Left ventricle myocardium superior (tissue), 1 donor: ENCODE results near the gene PGM3. TPM values are rescaled to one million over a fixed set of nuclear protein-coding genes. Genes with fewer than 3 reads are reported as not detected.
A peak's percentile ranks its signal among the peaks of the same experiment; 100 is the strongest.

Experiments
- ATAC-seq: fragments of 200-7000 bp; cut with Tn5 transposase; one replicate; pipeline ENCODE4 v1.9.1; 2020; ENCODE audit warnings: mild to moderate bottlenecking, moderate library complexity
- DNase-seq: peaks from one replicate; pipeline ENCODE4 v3.0.0-alpha.2; 2020
- intact Hi-C: fragments of 100-400 bp; cut with micrococcal nuclease; formaldehyde crosslinking; loops from one replicate; pipeline ENCODE4 v1.11.0; 2022
- long read RNA-seq: library from polyadenylated mRNA; unstranded; transcript quantifications from one replicate; pipeline ENCODE4 v2.0.0, GENCODE V29; 2021
- total RNA-seq: library from RNA; stranded (reverse); fragmentation: NEBNext Ultra II Directional; extraction: Animal tissue kit (Norgen Biotek cat#: 25700); gene quantifications from one replicate; pipeline ENCODE4 v1.2.1, GENCODE V29; 2021
- donor health status: DM: no; HTN: yes; CAD: no; lungs with severe emphysema.

Gene PGM3, protein sequence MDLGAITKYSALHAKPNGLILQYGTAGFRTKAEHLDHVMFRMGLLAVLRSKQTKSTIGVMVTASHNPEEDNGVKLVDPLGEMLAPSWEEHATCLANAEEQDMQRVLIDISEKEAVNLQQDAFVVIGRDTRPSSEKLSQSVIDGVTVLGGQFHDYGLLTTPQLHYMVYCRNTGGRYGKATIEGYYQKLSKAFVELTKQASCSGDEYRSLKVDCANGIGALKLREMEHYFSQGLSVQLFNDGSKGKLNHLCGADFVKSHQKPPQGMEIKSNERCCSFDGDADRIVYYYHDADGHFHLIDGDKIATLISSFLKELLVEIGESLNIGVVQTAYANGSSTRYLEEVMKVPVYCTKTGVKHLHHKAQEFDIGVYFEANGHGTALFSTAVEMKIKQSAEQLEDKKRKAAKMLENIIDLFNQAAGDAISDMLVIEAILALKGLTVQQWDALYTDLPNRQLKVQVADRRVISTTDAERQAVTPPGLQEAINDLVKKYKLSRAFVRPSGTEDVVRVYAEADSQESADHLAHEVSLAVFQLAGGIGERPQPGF
- 13.2 TPM for total RNA-seq
- long read RNA-seq, full-length matches to known transcripts, result 27 of 32 reads
- long read RNA-seq, partial matches to known transcripts, result 0 of 32 reads
- long read RNA-seq, other reads (novel, unspliced or antisense), result 5 of 32 reads

DNA sequence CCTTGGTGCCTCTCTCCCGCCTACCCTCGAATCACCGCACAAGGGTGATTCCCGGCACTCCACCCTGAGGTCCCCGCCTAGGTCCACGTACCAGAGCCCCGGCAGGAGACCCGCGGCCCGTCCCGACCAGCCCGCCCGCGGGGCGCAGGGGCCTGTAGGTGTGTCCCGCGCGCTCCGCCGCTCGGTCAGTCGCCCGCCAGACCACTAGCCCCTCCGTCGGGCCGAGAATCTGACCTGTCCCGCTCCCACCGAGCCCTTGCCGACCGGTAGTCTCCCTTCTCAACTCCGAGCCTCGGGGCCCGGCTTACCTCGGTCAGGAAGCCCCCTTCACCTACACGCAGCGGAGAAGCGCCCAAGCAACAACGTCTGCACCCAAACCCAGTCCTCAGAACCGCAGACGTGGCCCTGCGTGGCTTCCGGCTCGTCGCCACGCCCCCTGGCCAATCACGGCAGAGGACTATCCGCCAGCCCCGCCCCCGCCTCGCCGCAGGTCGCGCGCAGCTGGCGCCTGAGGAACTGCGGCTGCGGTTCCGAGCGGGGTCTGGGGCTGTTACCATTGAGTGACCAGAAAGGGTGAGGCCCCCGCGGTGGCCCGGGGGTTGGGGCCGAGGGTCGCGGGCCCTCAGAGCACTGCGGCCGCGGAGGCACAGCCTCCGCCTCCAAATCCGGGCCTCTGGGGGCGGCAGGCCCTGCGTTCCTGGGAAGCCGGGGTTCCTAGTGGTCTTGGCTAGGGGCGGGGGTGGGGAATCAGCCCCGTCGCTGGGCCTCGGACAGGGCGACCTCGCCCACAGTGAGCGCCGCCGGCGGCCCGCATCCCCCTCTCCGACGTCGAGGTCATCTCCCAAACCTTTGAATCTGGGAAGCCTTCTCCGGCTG, at the start of gene PGM3, which contains the start of gene RWDD2A:
TSS of gene PGM3 (minus strand) at position 395 of the 876 bp plus-strand sequence. CDS start 2,253 bp downstream, outside the sequence.
TSS of gene RWDD2A (plus strand) at position 487 of the 876 bp plus-strand sequence. CDS start 1,095 bp downstream, outside the sequence.
- peak; percentile 95 for DNase-seq
- intact Hi-C loops, result loop anchor here (10.0 kb wide), 1 partner anchor 128 kb away; the partner anchor contains the start of genes DOP1A and UBE3D
- peak; percentile 100 for ATAC-seq

DNA sequence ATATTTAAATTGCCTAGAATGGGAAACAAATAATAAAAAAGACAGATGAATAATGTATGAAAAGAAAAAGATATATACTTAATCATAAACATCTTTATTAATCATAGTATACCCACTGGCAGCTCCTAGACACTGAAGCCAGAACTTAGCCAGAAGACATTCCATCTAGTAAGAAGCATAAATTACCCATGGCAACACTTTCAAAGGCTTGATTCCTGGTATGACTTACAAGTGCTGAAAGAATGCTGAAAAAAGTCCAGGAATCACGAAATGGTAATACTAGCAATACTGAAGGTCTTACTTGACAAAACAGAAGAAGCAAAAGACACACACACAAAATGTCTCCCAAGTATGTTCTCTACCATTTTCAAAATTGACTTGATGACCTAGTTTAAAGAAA, 38.1 kb upstream of the PGM3 start:
- ATAC-seq, result no peak
- no peak for DNase-seq
- intact Hi-C loops, result no loop called here

DNA sequence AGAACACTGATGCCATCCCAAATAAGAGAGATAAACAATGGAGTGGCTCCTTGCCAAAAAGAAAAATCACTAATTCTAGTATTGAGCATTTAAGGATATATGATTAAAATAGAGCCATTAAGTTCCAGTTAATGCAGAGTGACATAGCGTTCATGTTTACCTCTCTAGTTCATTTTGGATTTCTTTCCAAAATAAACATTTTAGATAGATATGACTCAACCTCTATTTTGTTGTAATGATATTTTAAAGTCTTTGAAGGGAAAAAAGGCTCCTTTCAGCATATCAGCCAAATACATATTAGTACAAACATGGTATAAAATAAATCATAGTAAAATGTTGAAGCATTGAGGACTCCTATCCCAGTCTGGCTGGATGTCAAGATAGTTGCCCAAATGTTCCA, 33.5 kb upstream of the PGM3 start:
- intact Hi-C loops, result no loop called here
- DNase-seq (no peak), ATAC-seq (no peak)

DNA sequence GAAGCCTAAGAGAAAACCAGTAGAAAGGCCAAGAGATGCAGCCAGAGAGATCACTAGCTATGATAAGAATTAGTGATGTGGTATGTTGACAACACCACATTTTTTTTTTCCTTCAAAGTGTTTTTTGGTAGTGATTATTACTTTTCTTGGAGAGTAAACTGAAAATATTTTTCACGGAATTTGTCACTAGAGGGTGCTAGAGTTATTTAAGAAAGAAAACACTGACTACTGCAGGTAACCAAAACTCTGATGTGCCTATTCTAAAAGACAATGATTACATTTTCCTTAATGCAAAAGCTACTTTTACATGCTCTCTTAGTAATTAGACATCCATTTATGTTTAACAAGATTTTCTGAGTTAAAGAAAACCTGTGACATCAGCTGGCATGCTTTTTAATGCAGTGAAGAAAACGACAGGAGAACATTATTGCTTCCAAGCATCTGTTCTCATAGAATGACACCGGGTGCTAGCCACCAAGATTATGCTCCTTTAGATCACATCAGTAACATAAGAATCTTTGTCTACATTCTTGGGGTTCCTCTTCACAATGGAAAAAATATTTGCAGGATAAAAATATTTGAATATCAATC, 28.9 kb upstream of the PGM3 start:
- DNase-seq (no peak), ATAC-seq (no peak)

DNA sequence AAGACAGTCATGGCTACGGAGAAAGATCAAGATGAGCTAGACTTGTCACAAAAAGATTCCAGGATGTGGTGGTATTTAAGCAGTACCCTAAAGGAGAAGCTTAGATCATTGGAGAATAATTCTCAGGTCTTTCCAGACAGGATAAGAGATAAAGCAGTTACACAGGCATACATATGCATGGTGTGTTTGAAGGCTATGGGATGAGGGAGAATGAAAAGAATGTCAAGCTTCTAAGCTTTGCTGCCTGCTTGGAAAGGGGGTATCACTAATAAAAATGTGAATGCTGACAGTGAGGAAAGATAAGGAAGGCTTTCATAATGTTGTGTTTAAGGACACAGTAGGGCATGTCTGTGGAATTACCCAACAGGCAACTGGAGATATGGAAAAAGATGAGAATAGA, 28.2 kb upstream of the PGM3 start:
- intact Hi-C loops, result no loop called here
- no peak for ATAC-seq
- DNase-seq, result no peak

More for the DNA sequence above, 28.9 kb upstream of the PGM3 start:
- intact Hi-C loops, result loop anchor here (2.0 kb wide), 1 partner anchor 293 kb away; no protein-coding TSS in a partner anchor

DNA sequence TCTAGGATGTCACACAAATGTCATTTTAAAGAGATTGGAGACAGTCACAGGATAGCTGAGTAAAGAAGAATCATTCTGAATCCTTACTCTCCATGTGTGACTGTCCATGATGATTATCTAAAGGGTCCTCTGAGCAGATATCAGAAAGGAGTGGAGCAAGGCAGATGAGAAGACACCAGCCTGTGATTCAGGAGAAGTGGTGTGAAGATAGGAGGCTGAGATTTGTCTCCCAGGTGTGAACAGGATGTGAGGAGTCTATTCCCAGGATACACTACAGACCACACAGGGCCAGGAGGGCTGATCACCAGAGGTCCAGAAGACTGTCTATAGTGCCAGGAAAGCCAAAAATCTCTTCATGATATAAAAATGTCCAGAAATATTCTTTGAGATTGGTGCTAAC, 27.1 kb upstream of the PGM3 start:
- no peak for ATAC-seq
- intact Hi-C loops, result no loop called here
- no peak for DNase-seq

DNA sequence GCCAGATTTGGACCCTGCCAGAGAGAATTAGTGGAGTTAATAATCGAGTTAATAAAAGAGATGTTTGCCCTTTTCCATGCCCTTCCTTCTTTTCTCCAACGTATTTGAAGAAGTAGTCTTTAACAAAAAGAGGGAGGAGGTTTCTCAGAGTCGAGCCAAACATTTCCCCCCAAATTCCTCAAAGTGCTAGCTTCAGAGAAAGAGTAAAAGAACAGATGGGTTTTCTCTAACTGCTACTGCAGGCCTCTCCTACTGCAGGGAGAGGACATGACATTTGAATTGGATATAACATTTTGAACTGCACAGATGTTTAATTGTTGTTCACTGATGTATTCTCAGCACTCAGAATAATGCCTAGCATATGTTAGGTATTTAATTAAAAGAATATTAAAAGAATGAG, 25.6 kb upstream of the PGM3 start:
- intact Hi-C loops, result loop anchor here (10.0 kb wide), 1 partner anchor 144 kb away; no protein-coding TSS in a partner anchor
- ATAC-seq (no peak), DNase-seq (no peak)

DNA sequence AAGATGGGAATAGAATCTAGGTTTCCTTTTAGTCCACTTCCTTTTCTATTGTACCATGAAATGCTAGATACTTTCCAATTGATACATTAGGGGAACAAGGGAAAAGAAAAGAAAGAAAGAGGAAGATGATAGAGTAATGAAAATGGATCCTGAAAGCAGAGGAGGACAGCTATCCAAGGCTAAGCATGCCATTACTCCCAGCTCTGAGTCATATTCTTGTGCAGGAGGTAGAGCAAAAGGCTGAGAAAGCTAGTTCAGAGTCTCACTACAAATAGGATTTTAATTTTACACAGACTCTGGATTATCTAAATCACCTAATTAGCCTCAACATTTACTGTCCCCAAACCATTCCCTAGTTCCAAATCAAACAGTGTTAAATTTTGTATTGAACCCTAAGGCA, 23.7 kb upstream of the PGM3 start:
- intact Hi-C loops, result loop anchor here (10.0 kb wide), 1 partner anchor 142 kb away; no protein-coding TSS in a partner anchor
- ATAC-seq (no peak), DNase-seq (no peak)

DNA sequence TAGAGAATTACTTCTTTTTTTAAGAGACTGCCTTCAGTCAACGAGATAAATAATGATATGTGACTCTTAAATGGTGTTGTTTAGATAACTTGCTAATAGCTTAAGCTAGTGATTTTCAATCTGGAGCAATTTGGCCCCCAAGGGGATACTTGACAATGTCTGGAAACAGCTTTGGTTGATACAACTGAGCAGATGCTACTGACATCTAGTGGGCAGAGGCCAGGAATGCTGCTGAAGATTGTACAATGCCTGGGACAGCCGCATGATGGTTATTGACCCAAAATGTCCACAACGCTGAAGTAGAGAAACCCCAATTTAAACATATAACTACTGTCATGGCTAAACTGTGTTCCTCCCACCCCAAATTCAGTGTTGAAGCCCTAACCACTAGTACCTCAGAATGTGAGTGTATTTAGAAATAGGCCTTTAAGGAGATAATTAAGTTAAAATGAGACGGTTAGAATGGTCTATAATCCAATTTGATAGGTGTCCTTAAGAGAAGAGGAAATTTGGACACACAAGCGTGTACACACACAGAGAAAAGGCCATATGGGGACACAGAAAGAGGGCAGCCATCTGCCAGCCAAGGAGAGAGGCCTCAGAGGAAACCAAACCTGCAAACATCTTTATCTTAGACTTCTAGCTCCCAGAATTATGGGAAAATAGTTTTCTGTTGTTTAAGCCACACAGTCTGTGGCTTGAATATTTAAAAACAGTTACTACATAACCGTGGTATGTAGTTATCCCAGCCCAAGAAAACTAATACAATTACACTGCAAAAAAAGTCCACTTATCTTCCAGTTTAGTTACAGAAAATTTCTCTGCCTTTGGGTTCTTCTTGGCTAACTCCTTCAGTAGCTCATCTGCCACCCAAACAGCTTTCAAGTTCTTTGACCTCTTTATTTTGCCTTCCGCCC, 22.3 kb upstream of the PGM3 start:
- intact Hi-C loops, result loop anchor here (10.0 kb wide), 1 partner anchor 141 kb away; no protein-coding TSS in a partner anchor
- peak; percentile 95 for ATAC-seq
- DNase-seq, result peak; percentile 41

DNA sequence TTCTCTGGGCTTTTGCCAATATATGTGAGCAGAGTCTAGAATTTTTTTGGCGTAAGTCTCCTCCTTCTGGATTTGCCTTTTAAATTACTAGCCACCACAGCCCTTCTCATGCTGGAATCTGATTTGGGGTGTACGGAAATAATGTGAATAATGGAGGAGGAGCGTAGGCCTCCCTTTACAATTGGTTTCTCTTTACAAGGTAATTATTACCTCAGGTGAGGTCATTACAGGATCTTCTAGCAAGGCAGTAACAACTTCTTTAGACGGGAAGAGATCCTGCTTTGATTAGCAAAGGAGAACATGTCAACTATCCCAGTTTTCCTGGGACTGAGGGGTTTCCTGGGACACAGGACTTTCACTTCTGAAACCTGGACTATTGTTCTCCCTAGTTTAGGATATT, 9.0 kb upstream of the PGM3 start:
- intact Hi-C loops, result no loop called here
- no peak for DNase-seq

DNA sequence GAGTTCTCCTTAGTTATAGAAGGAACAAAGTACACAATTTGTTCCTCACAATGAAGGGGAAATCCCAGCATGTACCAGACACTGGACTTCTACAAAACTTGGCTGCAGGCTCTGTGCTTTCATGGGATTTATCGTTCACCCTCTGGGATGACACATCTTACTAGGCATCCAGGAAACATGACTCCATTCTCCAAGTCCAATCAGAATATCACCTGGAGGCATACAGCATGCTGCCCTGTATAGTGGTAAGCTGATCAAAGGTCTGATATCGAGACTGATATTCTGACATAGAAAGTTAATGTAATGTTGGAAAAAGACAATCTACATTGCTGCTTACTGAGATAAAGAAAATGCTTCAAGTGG, 6.8 kb upstream of the PGM3 start:
- DNase-seq (no peak), ATAC-seq (no peak)
- intact Hi-C loops, result loop anchor here (10.0 kb wide), 1 partner anchor 135 kb away; the partner anchor contains the start of genes DOP1A and UBE3D

More for the DNA sequence above, 9.0 kb upstream of the PGM3 start:
- no peak for ATAC-seq

DNA sequence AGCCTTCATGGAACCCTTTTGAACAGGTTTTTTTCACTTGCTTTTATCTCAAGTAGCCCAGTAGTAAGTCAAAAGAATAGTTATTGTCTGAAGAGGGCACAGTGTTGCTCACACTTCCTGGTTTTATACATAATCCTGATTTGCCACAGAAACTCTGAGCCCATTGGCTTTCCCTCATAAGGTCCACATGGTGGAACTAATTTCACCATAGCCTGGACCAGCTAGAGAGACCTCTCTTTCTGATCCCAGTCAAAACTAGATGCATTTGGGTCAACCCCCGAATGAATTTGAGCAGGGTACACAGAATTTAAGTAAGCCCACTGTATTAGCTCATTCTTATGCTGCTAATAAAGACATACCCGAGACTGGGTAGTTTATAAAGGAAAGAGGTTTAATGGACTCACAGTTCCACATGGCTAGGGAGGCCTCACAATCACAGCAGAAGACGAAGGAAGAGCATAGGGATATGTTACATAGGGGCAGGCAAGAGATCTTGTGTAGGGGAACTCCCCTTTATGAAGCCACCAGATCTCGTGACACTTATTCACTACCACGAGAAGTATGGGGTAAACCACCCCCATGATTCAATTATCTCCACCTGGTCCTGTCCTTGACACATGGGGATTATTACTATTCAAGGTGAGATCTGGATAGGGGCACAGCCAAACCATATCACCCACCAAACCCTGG, 6.3 kb upstream of the PGM3 start:
- no peak for DNase-seq
- no peak for ATAC-seq
- intact Hi-C loops, result loop anchor here (10.0 kb wide), 1 partner anchor 135 kb away; the partner anchor contains the start of genes DOP1A and UBE3D

DNA sequence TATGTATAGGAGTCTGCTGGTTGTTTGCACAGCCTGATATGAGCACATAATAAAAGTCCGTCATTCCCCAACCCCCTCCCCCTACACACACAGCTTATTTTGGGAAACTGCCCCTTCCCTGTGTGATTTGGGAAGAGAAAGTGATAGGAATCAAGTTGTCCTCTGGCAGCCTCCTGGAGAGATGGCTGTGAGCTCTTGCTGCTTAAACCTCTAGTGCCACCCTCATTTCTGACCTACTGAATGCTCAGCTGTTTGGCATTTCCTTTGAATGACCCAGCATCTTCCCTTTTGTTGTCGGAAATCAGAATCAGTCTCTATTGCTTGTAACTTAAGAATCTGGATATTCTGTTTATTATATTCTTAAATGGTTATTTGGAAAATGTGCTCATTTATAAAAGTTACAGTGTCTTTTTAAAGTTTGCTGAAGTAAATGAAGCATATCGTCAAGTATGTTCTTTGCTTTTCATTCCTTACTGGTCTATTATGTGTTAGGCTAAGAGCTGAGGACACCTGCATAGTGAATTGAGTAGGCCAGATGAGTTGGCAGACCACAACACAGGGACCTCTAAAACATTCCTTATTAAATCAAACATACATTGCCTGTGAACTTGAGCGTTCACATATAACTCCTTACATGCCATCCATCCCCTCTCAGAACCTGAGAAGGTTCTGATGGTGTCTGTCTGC, 5.6 kb upstream of the PGM3 start:
- intact Hi-C loops, result loop anchor here (10.0 kb wide), 1 partner anchor 134 kb away; the partner anchor contains the start of genes DOP1A and UBE3D
- no peak for ATAC-seq
- no peak for DNase-seq

DNA sequence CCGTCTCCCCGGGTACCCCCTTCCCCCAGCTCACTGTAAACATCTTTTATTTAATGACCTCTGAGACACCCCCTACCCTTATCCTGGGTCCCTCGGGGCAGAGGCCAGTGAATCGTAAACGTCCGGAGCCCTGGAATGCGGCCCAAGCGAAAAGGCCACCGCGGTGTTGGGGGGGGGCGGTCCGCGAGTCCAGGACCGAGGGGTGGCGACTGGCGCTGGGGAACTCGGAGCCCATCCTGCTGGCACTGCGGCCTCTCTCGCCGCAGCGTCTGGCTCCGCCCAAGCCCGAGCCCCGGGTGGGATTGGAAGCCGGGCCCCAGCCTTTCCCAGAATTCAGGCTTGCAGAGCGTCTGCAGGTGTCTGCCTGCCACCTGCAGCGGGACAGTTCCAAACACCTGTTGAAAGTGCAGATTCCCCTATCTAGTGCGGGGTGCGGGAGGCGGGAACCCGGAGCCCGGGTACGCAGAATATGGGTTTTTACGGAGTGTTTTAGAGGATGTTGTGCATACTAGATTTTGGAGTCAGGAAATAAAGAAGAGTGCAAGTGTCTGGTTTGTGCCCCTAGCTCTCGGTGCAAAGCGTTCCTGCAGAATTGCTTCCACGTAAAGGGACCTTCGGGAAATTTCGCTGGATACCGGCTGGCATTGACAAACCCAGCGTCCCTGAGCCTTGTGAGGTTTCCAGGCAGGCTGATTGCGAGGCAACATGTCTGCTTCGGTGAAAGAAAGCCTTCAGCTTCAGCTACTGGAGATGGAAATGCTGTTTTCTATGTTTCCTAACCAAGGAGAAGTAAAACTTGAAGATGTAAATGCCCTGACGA, 892 bp upstream of the PGM3 start:
- intact Hi-C loops, result loop anchor here (10.0 kb wide), 1 partner anchor 129 kb away; the partner anchor contains the start of genes DOP1A and UBE3D
- peak; percentile 68 for DNase-seq
- peak; percentile 77 for ATAC-seq

DNA sequence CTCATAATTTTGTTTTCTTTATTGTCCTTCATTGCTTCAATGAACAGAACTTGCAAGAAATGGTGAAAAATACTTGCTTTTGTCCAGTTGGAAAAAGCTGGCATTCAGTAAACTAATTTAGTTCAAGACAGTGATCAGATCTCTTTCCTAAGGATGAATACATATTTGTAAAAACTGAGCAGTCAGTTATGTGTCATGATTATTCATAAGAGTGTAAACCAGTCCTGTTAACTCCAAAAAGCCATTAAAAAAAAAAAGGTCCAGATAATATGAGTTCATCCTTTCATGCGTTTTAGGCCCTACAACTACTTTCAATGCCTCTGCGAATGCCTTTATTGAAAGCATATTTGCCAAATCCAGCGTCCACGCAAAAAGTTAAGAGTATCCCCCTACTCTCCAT, 609 bp downstream of the PGM3 start:
- ATAC-seq (no peak), DNase-seq (no peak)
- intact Hi-C loops, result loop anchor here (10.0 kb wide), 1 partner anchor 128 kb away; the partner anchor contains the start of genes DOP1A and UBE3D
